ENCODE results near the gene RTKN. TPM values are rescaled to one million over a fixed set of nuclear protein-coding genes. Genes with fewer than 3 reads are reported as not detected.

Gene RTKN
- total RNA-seq, 1 donor from 2014 or later = 20.4 TPM

DNA sequence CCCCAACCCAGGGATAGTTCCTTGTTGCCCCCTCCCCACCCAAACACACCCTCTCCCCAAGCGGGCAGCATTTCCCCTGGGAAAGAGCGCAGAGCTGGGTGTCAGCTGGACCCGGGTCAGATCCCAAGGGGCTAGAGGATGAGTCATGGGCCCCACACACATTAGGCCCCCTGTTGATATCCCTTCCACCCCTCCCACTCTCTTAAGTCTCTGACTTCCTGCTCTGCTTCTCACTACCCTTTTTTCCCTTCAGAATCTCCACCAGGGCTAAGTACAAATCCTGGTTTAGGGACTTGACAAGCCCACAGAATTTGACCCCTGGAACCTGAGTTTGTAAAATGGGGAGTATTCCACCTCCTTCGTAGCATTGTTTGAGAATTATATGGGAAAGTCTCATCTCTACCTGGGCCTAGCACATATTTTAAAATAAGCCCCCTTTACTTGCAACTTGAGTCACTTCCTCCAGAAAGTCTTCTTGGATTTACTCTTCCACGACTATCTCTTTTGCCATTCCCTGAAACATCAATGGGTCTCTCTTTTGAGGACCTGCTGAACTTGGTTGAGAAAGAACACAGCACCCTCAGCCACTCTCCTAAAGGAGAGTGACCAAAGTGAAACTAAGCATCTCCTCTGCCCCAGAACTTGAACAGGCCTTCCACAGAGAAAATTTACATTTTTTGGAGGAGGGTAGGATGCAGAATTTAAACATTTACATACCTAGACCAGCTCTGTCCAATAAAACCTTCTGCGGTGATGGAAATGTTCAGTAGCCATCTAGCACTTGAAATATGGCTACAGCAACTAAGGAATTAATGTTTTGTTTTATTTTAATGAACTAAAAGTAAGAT is 4.7 kb downstream of the RTKN start:
- no peak overlapping the region for H3K4me3 Mint-ChIP-seq (ENCODE audit: unreplicated experiment)
- H3K4me1 Mint-ChIP-seq (ENCODE audit: low read depth) = peaks cover 41% of the 10 kb centered on the region
- H3K36me3 Mint-ChIP-seq (ENCODE audit: low read depth) = no peaks in the 10 kb centered on the region
- no peaks in the 10 kb centered on the region for H3K9me3 Mint-ChIP-seq (ENCODE audit: low read depth)
- DNase-seq (ENCODE audit: low spot score) = no peak
- H3K27me3 Mint-ChIP-seq (ENCODE audit: low read depth) = peaks cover 2% of the 10 kb centered on the region
- no peak overlapping the region for H3K27ac Mint-ChIP-seq (ENCODE audit: unreplicated experiment)
- TF ChIP-seq, protein P1, sequence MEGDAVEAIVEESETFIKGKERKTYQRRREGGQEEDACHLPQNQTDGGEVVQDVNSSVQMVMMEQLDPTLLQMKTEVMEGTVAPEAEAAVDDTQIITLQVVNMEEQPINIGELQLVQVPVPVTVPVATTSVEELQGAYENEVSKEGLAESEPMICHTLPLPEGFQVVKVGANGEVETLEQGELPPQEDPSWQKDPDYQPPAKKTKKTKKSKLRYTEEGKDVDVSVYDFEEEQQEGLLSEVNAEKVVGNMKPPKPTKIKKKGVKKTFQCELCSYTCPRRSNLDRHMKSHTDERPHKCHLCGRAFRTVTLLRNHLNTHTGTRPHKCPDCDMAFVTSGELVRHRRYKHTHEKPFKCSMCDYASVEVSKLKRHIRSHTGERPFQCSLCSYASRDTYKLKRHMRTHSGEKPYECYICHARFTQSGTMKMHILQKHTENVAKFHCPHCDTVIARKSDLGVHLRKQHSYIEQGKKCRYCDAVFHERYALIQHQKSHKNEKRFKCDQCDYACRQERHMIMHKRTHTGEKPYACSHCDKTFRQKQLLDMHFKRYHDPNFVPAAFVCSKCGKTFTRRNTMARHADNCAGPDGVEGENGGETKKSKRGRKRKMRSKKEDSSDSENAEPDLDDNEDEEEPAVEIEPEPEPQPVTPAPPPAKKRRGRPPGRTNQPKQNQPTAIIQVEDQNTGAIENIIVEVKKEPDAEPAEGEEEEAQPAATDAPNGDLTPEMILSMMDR (IDR thresholded peaks at IDR 0.05) = no peak

GRCh38 chr2:74436111-74436805 is 5.5 kb downstream of the RTKN start:
- H3K36me3 Mint-ChIP-seq (ENCODE audit: low read depth) = peaks cover 4% of the 10 kb centered on the region
- no peak overlapping the region for H3K27ac Mint-ChIP-seq (ENCODE audit: unreplicated experiment)
- no peak overlapping the region for H3K4me3 Mint-ChIP-seq (ENCODE audit: unreplicated experiment)
- DNase-seq (ENCODE audit: low spot score) = no peak
- H3K4me1 Mint-ChIP-seq (ENCODE audit: low read depth) = peaks cover 41% of the 10 kb centered on the region
- TF ChIP-seq, protein P1 (IDR thresholded peaks at IDR 0.05) = no peak
- no peaks in the 10 kb centered on the region for H3K9me3 Mint-ChIP-seq (ENCODE audit: low read depth)
- H3K27me3 Mint-ChIP-seq (ENCODE audit: low read depth) = peaks cover 2% of the 10 kb centered on the region

DNA sequence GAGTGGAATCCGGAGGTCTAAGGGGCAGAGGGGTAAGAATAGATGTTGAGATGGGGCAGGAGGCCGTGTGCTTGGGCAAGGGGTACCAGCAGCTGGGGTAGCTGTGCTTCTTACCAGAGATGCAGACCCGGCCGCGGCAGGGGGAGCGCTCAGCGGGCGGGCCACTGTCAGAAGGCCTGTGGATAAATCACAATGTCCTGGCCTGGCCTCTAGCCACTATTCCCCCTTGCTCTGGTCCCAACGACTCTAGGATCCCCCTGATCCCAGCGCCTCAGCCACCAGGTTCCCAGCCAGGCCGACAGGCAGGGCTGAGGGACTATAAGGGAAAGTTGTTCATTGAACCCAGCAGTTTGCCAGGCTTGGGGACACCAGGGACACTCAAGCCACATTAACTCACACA is 11.2 kb downstream of the RTKN start:
- Mint-ChIP-seq H3K27me3 (ENCODE audit: low read depth) (no peaks in the 10 kb centered on the region), H3K4me1 (ENCODE audit: low read depth) (no peaks in the 10 kb centered on the region), H3K9me3 (ENCODE audit: low read depth) (no peaks in the 10 kb centered on the region), H3K27ac (ENCODE audit: unreplicated experiment) (no peak overlapping the region), H3K4me3 (ENCODE audit: unreplicated experiment) (no peak overlapping the region), H3K36me3 (ENCODE audit: low read depth) (peaks cover 33% of the 10 kb centered on the region)
- TF ChIP-seq, protein P1 (IDR thresholded peaks at IDR 0.05) = no peak
- DNase-seq (ENCODE audit: low spot score) = no peak

GRCh38 chr2:74429487-74430451 is 12.0 kb downstream of the RTKN start:
- DNase-seq (ENCODE audit: low spot score) = no peak
- no peak overlapping the region for H3K27ac Mint-ChIP-seq (ENCODE audit: unreplicated experiment)
- H3K9me3 Mint-ChIP-seq (ENCODE audit: low read depth) = no peaks in the 10 kb centered on the region
- no peaks in the 10 kb centered on the region for H3K4me1 Mint-ChIP-seq (ENCODE audit: low read depth)
- peaks cover 36% of the 10 kb centered on the region for H3K36me3 Mint-ChIP-seq (ENCODE audit: low read depth)
- TF ChIP-seq, protein P1 (IDR thresholded peaks at IDR 0.05) = no peak
- no peaks in the 10 kb centered on the region for H3K27me3 Mint-ChIP-seq (ENCODE audit: low read depth)
- no peak overlapping the region for H3K4me3 Mint-ChIP-seq (ENCODE audit: unreplicated experiment)

- Mint-ChIP-seq H3K27ac (ENCODE audit: unreplicated experiment) (no peak overlapping the region), H3K4me1 (ENCODE audit: low read depth) (no peaks in the 10 kb centered on the region), H3K9me3 (ENCODE audit: low read depth) (no peaks in the 10 kb centered on the region), H3K4me3 (ENCODE audit: unreplicated experiment) (no peak overlapping the region), H3K36me3 (ENCODE audit: low read depth) (peaks cover 36% of the 10 kb centered on the region), H3K27me3 (ENCODE audit: low read depth) (no peaks in the 10 kb centered on the region)
- no peak for DNase-seq (ENCODE audit: low spot score)
- TF ChIP-seq, protein P1 (IDR thresholded peaks at IDR 0.05) = no peak
These were observed 13.1 kb downstream of the RTKN start for GRCh38 chr2:74428675-74429074.
